ACC112 (cell line): ENCODE data around the gene TC2N.

Source experiments
- H2AFZ ChIP-seq: fragments of 200-600 bp; sonication (generic); one replicate; pipeline ENCODE4 v1.6.0; 2017; ENCODE audit warnings: antibody characterized with exemption, low read length; ENCODE audit not compliant: unreplicated experiment
- H3K27ac ChIP-seq: fragments of 200-600 bp; sonication (generic); 2 replicates; pipeline ENCODE4 v1.5.1; 2014; ENCODE audit warnings: low read depth, mild to moderate bottlenecking, antibody characterized with exemption, low read length, moderate library complexity
- H3K27me3 ChIP-seq: fragments of 200-600 bp; sonication (generic); 2 replicates; pipeline ENCODE4 v1.6.1; 2014; ENCODE audit warnings: mild to moderate bottlenecking, antibody characterized with exemption, low read length, moderate library complexity, mixed read lengths; ENCODE audit not compliant: insufficient read depth
- H3K36me3 ChIP-seq: fragments of 200-600 bp; sonication (generic); 2 replicates; pipeline ENCODE4 v1.6.1; 2016; ENCODE audit warnings: mild to moderate bottlenecking, antibody characterized with exemption, low read length, moderate library complexity, mixed read lengths; ENCODE audit not compliant: insufficient read depth
- H3K4me1 ChIP-seq: fragments of 200-600 bp; sonication (generic); one replicate; pipeline ENCODE4 v1.6.1; 2016; ENCODE audit warnings: low read length, mixed read lengths; ENCODE audit not compliant: insufficient read depth, unreplicated experiment, control insufficient read depth
- H3K4me3 ChIP-seq: fragments of 200-600 bp; sonication (generic); 2 replicates; pipeline ENCODE4 v1.5.1; 2014; ENCODE audit warnings: mild to moderate bottlenecking, low read depth, low read length
- H3K79me2 ChIP-seq: fragments of 200-600 bp; sonication (generic); one replicate; pipeline ENCODE4 v1.6.0; 2016; ENCODE audit warnings: low read length; ENCODE audit not compliant: control insufficient read depth, unreplicated experiment, insufficient read depth

Gene TC2N

DNA sequence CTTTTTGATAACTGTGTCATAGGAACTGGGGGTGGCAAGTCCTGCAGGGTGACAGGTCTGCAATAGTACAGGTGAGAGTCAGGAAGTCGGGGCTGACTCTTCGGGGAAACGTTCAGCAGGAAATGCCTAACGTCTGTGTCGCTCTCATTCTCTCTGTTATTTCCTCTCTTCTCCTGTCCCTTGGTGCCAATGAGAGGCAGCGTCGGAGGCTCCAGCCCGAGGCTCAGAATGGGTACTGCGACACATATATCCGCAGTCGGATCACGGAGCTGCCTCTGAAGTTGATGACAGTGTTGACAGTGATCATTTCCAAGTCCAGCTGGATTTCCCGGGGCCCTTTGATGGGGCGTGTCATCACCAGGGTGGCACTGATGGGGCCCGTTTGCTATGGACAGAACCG lies 2.7 kb upstream of the TC2N start:
- Histone ChIP-seq H3K27ac (no peak overlapping the region), H3K4me1 (peaks cover 26% of the 10 kb centered on the region), H3K4me3 (no peak overlapping the region), H2AFZ (no peak overlapping the region), H3K27me3 (no peaks in the 10 kb centered on the region), H3K36me3 (peaks cover 22% of the 10 kb centered on the region), H3K79me2 (no peaks in the 10 kb centered on the region)

DNA sequence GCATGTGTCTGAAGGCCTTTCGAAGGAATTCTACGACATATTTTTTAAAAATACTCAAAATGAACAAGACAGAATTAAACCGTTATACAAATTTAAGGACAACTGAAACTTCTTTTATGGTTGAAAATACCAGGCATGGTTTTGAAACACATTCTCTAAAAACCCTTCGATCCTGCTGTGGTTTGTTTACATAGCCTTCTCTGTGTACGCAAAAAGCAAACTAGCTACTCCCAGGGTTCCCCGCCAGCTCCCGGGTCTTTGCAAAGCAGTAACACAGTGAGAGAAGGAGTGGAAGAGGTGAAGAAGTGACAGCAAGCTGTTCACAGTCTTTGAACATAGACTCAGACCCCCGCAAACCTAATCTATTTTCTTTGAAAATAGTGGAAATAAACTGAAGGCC lies 2.2 kb upstream of the TC2N start:
- no peaks in the 10 kb centered on the region for H3K27me3 ChIP-seq
- H3K4me1 ChIP-seq = peaks cover 26% of the 10 kb centered on the region
- H3K79me2 ChIP-seq = no peaks in the 10 kb centered on the region
- no peak overlapping the region for H3K4me3 ChIP-seq
- peaks cover 22% of the 10 kb centered on the region for H3K36me3 ChIP-seq
- H2AFZ ChIP-seq = no peak overlapping the region
- H3K27ac ChIP-seq = no peak overlapping the region

DNA sequence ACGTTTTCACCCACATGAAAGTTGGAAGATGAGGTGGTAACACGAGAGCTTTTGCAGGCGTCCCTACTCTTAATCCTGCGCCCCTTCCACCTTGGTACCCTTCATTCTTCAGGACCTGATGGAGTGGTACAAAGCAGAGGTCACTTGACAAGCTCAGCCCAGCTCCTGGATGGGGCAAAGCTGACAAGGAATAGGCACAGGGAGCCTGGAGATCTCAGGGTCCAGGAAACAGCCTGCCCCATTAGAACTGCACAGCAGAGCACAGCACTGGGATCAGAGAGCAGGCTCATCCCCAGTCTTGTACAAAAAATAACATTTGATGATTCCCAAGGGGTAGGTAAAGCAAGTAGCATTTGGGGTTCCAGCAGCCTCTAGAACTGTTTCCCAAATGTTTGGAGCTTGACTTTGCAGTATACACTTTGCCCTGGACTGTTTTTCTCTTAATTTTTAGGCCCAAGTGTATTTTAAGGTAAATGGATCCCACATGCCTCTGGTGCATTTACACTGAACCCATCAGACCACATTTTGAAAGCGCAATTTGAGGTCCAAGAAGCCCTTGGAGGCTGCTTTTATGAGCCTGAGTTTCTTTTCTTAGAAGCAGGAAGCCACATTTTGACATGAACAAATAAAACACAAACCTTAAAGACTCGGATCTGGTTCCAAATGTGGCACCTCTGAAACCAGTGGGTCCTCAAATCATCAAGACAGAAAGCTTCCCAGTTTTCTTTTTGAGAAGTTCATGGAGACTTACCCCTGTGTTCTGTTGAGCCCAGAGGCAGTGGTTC lies 633 bp downstream of the TC2N start:
- H3K27ac ChIP-seq = no peak overlapping the region

DNA sequence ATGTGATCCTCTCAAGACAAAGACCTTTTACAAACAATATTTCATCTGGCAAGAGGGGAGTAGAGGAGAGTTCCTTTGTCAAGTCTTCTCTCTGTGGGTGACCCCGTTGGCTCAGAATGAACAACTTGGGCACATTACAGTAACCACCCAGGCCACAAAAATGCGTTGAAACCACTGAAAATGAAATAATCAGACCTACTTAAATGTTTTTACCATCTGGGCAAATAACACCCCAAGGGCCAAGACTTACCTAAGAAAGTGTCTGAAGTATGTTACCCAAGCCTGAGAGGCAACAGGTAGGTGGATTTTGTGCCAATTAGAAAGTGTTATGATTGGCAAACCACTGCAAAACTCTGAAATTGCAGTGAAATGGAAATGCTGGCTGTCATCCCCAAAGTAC lies 1.3 kb downstream of the TC2N start:
- peaks cover 18% of the 10 kb centered on the region for H3K36me3 ChIP-seq
- H3K4me1 ChIP-seq = no peaks in the 10 kb centered on the region
- no peak overlapping the region for H3K4me3 ChIP-seq
- no peaks in the 10 kb centered on the region for H3K79me2 ChIP-seq
- H2AFZ ChIP-seq = no peak overlapping the region
- H3K27ac ChIP-seq = no peak overlapping the region
- H3K27me3 ChIP-seq = no peaks in the 10 kb centered on the region

More for the DNA sequence above, 633 bp downstream of the TC2N start:
- Histone ChIP-seq H2AFZ (no peak overlapping the region), H3K27me3 (no peaks in the 10 kb centered on the region), H3K79me2 (no peaks in the 10 kb centered on the region), H3K4me3 (no peak overlapping the region), H3K36me3 (peaks cover 18% of the 10 kb centered on the region), H3K4me1 (peaks cover 6% of the 10 kb centered on the region)

DNA sequence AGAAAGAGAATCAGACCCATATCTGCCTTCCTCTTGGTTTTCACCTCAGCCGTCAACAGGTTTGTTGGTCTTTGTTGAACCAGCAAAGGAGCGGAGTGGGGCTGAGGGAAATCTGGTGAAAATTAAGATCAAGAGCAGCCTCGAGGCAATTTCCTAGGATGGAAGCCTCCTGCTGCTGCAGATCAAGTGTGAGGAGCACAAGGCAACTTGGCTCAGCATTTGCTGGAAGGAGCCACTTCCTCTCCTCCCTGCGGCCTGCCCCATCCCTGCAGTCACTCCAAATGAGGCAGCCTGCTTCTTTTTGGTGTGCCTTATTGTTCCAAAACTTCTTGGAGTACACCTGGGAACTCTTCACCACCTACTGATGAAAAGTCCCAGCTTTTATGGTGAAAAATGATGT lies 4.9 kb downstream of the TC2N start:
- no peak overlapping the region for H2AFZ ChIP-seq
- H3K27ac ChIP-seq = no peak overlapping the region
- peaks cover 10% of the 10 kb centered on the region for H3K4me1 ChIP-seq

DNA sequence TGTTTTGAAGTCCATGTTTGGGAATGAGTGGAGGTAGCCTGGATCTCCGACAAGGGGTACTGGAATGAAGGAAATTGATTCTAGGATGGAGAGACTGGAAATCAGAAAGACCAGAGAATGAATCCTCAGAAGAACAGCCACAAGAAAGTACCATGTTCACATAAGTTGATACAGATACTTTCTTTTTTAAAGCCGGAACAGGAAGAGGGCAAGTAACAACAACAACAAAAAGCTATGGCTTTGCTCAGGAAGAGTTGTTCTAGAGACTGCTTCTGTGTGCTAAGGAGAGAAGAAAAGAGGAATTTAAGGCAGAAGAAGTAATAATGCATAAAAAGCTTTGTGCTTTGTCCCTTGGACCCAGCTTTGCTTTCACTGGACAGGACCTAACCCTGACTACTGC lies 6.2 kb downstream of the TC2N start:
- no peaks in the 10 kb centered on the region for H3K27me3 ChIP-seq
- H3K4me1 ChIP-seq = peaks cover 10% of the 10 kb centered on the region
- no peaks in the 10 kb centered on the region for H3K36me3 ChIP-seq
- no peak overlapping the region for H3K27ac ChIP-seq
- no peaks in the 10 kb centered on the region for H3K79me2 ChIP-seq
- no peak overlapping the region for H2AFZ ChIP-seq
- no peak overlapping the region for H3K4me3 ChIP-seq

More for the DNA sequence above, 4.9 kb downstream of the TC2N start:
- Histone ChIP-seq H3K79me2 (no peaks in the 10 kb centered on the region), H3K4me3 (no peak overlapping the region), H3K27me3 (no peaks in the 10 kb centered on the region), H3K36me3 (no peaks in the 10 kb centered on the region)

DNA sequence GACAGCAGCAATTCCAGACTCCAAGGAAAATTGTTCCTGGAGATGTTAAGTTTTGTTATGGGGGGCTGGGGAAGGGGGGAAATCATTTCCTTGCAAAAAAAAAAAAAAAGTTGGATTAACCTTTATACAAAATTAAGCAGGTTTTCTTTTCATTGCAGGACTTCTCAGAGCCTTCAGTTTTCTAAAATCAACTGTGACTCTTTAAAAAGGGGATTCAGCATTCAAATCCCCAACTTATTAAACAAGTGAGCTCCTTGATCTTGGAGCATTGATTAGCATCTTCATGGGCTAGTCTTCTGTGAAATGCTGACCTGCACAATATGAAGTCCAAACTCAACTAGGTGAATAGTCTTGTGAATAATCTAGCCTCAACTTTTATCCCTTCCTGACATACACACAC lies 7.1 kb downstream of the TC2N start:
- H3K4me1 ChIP-seq = peaks cover 10% of the 10 kb centered on the region
- no peak overlapping the region for H3K27ac ChIP-seq
- H3K4me3 ChIP-seq = no peak overlapping the region
- no peaks in the 10 kb centered on the region for H3K79me2 ChIP-seq
- H3K27me3 ChIP-seq = 0 out of 2 replicates have a peak, but pooled peaks cover 4% of the 10 kb centered on the region
- no peak overlapping the region for H2AFZ ChIP-seq
- no peaks in the 10 kb centered on the region for H3K36me3 ChIP-seq

DNA sequence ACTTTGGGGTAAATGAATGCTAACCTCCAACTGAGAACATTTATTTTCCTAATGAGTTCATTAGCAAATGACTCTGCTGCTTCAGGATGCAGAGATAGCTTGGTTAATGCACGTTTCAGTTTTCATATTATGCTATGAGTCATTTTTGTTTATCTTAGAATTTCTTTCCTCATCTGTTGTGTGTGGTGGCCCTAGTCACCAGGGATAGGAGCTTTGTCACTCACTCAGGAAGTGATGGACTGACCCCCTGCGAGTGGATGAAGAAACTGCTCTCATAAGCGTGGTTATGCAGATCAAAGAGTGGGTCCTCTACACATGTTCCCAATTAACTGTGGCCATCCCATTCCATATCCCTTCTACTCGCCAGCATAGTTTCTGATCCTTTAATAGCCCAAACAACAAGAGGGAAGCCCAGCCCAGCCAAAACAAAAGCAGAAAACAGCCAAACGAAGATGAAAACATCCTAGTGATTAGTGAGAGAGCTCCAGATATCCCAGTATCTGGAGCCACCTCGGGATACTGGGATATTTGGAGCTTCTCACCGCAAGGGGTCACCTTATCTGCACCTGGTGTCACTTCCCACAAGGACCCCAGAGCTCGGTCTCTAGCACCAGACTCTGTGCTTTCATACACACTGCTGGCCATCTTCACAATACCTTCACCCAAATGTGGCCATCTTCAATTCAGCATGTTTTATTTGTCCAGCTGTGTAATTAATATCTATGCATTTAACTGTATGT lies 8.6 kb downstream of the TC2N start:
- Histone ChIP-seq H3K79me2 (no peaks in the 10 kb centered on the region), H3K27me3 (peaks cover 11% of the 10 kb centered on the region; the same call in 1 of the 2 replicates), H3K4me1 (peaks cover 10% of the 10 kb centered on the region), H3K4me3 (no peak overlapping the region), H2AFZ (no peak overlapping the region), H3K36me3 (no peaks in the 10 kb centered on the region), H3K27ac (no peak overlapping the region)

DNA sequence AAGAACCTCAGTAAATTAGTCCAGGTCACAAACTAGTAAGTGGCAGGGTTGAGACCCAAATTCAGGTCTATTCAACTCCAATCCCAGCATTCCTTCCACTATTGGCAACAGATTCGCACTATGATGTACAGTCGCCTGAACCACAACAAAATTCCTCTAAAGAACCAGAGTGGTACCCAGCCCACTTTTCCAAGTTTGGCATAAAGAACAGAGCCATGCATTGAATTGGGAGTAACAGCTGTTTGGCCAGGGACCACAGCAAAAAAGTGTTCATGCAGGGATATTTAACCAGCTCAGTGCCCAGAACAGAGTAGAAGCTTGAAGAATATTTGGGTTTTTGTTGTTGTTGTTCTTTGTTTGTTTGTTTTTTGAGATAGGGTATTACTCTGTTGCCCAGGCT lies 9.7 kb downstream of the TC2N start:
- Histone ChIP-seq H3K4me1 (peaks cover 10% of the 10 kb centered on the region), H3K36me3 (no peaks in the 10 kb centered on the region), H3K4me3 (no peak overlapping the region), H3K27ac (no peak overlapping the region), H3K27me3 (peaks cover 11% of the 10 kb centered on the region; the same call in 1 of the 2 replicates), H2AFZ (no peak overlapping the region), H3K79me2 (no peaks in the 10 kb centered on the region)

DNA sequence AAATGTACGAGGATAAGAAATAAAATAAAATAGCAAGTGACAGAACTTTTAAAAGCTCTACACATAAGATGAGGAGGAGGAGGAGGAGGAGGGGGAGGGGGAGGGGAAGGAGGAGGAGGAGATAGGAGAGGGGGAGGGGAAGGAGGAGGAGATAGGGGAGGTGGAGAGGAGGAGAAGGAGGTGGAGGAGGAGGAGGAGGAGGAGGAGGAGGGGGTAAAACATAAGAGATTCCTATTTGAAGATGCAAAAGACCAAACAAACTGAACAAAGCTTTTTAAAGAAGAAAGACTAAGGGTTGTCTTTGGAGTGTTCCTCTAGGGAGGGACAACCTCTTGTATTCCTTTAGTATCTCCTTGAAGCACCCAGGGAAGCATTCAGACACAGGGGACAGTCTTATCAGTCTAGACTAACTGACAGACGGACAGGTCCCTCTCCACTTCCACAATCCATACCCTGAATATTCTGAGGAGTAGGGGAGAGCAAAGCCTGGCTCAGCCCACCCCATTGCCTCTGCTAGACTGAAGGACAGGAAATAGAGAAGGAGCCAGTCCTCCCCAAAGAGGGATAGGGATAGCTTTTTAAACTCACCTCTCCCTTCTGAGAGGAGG lies 12.9 kb downstream of the TC2N start:
- H2AFZ ChIP-seq = no peak overlapping the region

More for the DNA sequence above, 12.9 kb downstream of the TC2N start:
- Histone ChIP-seq H3K27me3 (peaks cover 11% of the 10 kb centered on the region; the same call in 1 of the 2 replicates), H3K36me3 (no peaks in the 10 kb centered on the region), H3K79me2 (no peaks in the 10 kb centered on the region), H3K27ac (no peak overlapping the region), H3K4me3 (no peak overlapping the region), H3K4me1 (peaks cover 10% of the 10 kb centered on the region)
